Activated CD8-positive, alpha-beta memory T cell treated with anti-CD3 and anti-CD28 coated beads for 24 hours (primary cell): ENCODE data around the gene KCTD10.

Experiments
- DNase-seq: peaks from one replicate; pipeline ENCODE4 v3.0.0-alpha.2; 2020

The KCTD10 gene

DNA sequence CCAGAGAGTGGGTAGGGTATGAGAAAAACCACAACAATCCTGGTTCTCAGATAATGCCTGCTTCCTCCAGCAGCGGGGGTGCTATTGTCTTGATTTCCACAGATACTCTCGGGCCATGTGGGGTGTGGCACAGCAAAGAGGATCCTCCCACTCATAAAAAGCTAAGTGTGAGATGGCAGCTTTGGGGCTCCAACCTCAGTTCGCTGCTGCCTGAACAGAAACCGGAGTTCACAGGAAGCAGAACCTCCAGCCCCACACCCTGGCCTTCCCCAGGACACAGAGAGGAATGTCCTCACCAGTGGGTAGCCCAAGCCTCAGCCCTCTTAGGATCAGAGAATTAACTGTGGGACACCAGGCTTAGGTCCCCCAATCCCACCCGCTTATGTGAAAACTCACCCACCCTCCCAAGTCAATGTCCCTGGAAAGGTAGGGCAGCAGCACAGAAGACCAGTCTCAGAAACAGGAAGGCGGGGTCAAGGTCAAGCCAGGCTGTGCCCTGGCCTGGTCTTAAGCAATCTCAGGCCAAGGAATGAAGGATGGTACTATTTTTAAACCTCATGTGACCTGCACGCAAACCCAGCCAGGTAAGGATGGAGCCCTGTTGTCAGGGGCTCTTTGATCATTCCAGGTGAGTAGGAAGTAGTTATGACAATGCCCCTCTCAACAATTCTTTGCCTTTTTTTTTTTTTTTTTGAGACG, 9.0 kb downstream of the KCTD10 start:
- no peak for DNase-seq

DNA sequence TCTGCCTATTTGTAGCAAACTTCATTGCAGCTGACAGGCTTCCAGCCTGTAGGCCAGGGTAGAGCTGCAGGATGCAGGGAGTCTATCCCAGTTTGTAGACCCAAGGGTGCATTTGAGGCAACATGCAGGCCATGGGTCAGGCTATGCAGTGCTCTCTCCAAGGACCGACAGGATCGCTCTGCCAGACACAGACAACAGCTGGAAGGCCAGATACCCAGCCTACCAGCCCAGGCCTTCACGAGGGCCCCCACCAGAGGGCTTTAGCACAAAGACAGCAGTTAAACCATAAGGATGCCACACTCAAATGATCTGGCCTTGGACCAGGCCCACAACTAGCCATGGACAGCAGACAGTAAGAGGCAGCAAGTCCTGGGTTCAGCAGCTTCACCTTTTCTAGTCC, 10.3 kb downstream of the KCTD10 start:
- no peak for DNase-seq

DNA sequence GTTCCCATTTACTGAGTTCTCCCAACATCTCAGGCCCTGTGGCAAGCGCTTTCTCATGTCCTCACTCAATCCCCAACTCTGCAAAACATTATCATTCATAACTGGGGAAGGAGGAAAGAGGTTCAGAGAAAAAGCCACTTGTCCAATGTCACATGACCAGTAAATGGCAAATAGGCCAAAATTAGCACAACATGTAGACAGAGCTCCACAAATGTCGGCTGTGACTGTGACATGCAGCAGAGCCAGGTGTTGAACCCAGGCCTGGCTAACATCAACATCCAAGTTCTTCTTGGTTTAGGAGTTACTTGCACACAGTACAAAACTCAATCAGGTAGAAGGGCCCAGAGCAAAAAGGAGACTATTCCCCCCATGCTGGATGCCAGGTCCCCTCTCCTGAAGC, 10.8 kb downstream of the KCTD10 start:
- DNase-seq: no peak

DNA sequence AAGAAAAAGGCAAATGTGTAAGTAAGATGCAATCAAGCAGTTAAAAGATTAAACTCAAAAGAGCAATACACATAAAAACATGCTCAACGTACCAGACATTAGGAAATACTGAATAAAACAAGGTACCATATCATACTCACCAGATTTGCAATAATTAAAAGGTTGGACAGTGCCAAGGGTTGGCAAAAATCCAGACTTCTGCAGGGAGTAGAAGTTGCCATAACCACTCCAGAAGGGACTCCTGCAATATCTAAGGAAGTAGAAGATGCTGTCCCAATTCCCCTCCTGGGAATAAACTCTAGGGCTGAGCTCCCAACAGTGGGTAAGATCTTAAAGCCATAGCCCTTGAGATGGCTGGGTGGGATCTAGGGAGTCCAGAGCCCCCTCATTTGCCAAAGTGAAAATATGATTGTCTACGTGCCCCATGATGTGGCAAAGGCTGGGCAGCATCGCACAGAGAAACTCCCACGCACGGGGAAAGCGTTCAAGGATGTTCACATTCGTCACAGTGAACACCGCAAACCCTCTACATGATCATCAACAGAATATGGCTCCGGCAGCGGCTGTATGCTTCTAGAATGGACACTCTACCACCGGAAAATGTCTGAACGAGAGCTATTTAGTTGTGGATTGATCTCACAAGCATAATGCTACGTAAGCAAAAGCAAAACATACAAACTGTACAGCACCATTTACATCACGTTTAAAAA, 12.3 kb downstream of the KCTD10 start:
- DNase-seq: no peak

DNA sequence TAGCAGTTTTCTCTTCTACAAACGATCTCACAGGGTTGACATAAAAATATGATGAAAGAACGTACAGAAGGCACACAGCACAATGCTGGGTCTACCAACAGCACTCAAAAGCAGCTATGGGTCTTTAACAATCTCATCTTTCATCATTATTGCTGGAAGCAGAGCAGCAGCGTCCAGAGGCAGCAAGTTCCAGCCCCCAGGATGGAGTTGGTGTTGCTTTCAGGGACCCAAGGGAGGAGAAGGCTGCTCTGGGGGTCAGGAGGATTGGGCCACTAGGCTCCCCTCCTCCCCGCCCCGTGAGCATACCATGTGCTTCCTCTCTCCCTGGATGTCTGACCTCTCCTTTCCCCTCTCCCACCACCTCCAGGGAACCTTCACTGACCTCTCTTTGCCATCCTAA, 13.3 kb downstream of the KCTD10 start:
- DNase-seq: no peak

DNA sequence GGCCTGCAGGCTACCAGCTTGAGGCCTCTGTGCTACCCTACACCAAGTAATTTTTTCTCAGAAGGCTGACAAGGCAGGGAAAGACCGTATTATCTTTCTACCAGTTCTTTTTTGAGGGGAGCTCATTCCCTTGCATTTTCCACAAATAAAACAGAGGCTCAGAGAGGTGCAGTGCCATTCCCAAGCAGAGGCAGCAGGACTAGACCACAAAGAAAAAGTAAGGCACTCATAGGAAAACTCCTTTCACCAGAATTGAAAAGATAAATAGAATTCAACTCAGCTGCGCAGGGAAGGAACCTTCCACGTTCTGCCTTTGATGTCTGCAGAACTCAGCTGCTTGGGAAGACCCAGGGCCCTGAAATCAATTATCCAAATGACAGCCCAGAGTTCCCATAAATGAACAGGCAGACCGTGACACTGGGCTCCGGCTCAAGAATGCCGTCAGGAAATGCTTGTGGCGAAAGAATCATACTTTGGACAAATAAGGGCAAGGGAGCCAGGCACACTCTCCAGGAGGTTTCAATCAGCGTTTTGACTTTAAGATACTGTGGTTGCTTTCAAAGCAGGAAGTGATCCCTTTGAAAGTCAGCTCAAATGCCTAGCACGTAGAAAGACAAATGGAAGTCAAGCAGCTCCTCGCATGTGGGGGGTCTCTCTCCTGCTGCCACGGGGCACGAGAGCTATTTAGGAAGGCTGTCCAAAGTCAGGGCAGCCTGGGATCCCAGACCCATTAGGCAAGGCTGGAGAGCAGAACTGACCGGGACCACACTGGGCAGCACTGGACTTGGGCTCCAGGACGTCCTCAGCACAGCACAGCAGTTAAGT, 14.0 kb downstream of the KCTD10 start:
- DNase-seq: no peak

DNA sequence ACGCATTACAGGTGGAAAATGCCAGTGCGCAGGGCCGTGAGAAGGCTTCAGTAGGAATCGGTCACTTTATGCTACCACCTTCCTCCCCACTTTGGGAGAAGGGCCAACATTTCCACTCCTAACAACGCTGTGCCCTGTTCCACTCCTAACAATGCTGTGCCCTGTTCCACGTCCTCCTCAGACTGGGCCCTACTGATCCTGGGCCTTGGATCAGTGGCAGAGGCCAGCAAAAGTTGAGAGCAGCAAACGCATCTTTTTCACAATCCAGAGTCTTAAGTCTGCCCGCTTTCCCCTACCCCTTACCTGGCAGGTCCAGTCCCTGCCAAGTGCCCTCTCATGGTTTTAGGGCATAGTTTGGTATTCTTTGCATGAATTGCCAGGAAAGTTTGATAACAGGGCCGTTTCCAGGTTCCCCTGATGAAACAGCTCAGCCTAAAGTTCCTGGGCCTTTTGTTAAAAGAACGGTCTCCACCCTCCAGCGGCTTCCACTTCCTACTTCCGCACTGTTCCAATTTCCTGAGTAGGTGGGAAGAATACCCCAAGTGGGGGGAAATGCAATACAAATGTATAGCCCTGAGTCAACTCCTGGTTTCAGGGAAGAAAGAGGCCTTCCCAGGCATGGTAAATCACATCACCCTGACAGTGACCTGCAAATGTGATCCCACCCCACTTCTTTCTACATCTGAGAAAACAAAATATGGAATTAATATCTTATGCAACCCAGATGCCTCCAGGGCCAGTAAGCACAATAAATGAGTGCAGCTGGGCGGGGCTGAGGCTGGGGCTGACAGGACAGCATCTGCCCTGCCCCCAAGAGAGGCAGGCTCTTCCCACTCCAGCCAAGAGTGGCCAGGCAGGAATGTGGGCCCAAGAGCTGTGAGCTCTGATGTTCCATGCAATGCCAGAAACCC, 15.0 kb downstream of the KCTD10 start:
- no peak for DNase-seq

DNA sequence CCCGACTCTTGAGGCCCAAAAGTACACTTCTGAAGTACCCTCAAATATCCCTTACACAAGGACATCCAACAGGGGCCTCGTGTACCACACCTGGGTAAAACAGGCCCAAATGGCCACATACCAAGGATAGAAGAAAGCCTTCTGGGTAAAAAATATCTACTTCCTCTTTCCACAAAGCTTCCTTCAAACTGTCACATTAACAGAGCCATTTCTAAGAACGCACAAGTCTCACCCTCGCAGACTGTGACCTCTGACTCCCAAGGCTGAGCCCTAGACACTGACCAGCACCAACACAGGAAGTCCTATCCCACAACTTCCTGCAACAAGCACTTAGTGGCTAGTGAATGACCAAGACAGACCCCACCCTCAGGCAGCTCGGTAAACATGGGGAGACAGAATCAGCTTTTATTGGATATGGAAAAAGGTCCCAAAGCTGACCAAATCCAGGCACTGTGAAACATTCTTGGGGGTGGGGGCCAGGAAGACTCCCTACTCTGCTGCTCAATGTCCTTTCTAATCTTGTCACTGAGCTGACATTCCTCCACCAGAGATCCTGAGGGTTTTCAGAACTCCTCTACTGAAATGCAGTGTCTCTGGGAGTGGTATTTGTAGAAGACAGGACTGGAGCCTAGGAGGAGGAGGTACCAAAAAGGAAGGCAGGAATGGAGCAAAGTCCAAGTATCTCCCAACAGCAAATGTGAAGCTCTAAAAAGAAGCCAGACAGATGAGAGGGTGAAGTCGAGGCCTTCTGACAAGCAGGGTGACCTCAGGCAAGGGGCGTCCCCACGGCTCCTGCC, 15.9 kb downstream of the KCTD10 start:
- no peak for DNase-seq

DNA sequence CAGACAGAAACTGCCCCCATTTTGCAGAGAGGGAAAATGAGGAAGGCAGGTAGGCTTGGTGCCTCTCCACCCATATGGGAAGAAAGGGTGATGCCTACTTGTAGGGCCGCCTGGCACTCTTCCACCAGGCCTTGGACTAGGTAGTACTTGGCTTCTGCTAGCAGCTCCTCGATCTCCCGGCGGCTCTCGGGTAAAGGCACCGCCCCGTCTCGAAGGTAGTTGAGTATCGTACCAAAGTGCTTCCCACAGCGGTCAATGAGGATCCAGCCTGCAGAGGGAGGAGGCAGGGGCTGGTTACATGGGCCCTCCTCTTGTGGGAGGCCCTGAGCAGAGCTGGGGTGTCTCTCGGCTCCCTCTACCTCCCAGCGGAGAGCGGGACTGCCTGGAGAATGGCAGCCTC, 16.6 kb downstream of the KCTD10 start:
- DNase-seq: no peak

DNA sequence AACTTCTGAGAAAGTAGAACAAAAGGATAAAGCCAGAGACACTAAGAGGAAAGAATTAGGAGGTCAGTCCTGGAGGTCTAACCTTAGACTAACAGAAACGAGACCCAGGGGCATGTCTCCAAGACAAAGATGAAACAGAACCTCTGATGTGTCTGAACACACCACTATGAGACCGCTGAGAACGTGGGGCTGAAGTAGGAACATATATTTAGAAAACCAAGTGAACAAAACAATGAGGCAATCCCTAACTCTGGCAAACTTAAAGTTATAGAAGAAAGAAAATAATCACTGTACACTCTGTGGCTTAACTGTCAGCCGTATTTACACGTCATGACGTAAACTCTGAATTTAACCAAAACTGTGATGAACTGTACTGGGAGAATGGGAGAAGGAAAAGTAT, 17.9 kb downstream of the KCTD10 start:
- no peak for DNase-seq

DNA sequence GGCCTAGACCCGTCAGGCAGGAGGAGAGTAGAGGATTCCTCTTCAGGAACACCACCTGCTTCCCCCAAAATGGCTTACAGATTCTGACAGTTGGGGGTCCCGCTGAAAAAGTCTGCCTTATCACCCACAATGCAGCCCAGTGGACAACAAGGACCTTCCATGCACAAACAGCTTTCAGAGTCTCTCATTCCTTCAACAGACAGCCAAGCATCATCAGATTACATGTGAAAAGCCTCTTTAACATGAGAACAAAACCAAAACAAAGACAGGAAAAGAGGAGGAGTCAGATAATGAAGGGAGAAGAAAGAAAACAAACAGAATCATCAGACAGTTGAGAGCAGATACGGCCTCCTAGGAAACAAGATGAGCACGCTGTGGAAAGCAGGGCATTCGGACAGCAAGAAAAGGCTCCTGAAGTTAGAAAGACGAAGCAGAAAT, 18.3 kb downstream of the KCTD10 start:
- DNase-seq: no peak

DNA sequence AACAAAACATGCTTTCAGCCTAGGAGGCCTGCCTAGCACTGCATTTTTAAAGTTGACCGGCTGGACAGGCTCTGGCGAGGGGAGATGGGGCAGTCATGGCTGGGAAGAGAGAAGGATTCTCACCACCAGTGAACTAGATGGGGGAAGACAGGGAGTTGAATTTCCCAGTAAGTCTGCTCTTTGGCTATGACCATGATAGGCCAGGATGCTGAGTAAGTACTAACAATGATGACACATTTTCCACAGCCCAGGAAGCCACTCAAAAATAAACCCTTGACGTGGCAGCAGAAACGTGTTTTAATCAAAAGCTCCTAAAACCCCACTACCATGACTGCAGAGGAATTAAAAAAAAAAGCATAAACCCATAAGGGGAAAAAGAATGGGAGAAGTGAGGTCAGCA, 19.0 kb downstream of the KCTD10 start:
- DNase-seq: no peak

DNA sequence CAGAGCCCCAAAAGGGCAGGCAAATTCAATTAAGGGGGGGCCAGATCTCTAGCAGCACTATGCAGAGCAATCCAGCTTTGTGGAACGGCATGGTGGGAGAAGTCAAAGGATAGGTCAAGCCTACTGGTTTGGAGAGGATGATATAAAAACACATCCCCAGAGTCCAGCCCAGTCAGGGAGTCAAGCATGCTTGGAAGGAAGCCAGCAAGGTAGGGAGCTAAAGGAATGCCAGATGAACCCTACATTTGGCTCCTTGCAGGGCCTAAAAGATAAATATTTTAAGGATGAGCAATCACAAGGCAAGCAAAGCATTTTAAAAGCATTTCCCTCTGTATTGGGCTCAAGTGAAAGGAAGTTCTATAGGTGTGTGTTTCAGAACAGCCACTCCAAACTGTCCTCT, 21.4 kb downstream of the KCTD10 start:
- no peak for DNase-seq

DNA sequence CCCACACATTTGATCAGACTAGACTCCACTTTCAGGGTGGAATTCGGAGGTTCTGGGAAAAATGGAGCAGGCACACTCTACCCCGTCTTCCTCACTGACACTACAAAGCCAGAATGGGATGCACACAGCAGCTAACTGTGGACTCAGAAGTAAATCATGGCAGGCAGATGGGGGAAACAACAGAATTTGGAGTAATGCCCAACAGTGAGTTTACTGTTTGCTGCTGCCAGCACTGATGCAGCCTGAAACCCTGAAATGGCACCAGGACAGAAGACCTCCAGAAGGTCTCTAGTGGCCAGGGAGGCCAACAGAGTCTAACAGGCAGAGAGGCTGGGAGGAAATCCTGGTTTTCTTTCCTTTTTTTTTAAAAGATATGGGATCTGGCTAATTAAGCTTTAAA, 24.6 kb downstream of the KCTD10 start:
- no peak for DNase-seq

DNA sequence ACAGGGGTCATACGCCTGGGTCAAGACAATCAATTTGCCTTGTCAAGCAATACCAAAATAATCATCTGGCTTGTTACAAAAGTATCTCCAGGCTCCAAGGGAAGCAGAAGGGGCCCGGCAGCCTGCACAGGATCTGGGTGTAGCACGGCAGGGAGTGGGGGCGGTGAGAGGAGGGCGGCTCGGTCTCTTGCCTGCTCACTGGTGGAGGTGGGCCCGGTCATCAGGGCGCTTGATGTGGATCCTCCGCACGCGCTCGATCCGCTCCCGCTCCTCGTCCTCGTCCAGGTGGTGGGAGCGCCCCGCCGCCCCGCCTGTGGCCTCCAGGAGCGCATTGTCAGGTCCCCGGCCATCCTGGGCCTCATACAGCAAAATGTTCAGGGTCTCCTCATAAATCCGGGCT, 25.7 kb downstream of the KCTD10 start:
- no peak for DNase-seq

DNA sequence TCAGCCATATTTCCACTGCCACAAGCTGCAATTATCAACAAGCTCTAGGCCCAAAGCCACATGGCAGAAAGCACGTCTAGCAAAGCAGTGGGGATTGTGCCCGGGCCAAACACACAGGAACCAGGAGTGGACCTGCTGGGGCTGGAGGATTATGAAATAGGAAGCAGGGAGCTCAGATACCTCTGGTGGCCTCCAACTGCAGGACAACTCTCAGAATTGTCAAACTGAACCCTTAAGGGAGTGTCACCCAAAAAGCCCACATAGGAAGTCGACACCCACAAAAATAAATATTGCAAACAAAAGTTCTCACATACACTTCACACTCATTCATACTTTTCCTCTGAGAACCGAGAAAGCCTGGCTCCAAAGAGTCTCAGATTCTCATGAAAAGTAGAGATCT, 26.1 kb downstream of the KCTD10 start:
- DNase-seq: no peak

DNA sequence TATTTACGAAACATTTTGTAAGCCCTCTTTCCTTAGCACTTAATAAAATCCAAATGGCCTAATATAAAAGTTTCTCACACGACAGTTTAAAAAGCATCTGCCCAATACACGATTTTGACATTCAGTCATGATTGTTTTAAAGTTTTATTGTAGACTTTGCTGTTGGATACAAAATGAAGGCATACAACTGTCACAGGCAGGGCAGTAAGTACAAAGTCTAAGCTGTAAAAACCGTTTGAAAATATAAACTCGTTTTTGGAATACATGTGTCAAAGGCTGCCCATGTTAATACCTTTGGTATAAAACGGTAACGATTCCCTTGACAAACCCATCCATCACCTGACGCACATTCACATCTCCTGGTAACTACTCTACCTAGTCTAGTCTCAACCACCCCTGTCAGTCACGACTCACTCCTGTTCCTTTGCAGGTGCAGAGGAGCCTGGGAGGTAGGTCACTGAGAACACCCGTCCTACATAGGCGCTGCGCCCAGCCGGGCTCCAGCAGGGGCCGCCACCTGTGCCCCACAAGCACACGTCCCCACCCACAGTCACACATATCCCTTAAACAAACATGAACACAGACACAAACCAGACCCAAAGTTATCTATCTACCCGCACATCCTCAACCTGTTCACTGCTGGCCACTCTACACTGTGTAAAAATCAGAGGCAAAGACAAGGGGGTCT, 27.1 kb downstream of the KCTD10 start:
- DNase-seq: no peak

DNA sequence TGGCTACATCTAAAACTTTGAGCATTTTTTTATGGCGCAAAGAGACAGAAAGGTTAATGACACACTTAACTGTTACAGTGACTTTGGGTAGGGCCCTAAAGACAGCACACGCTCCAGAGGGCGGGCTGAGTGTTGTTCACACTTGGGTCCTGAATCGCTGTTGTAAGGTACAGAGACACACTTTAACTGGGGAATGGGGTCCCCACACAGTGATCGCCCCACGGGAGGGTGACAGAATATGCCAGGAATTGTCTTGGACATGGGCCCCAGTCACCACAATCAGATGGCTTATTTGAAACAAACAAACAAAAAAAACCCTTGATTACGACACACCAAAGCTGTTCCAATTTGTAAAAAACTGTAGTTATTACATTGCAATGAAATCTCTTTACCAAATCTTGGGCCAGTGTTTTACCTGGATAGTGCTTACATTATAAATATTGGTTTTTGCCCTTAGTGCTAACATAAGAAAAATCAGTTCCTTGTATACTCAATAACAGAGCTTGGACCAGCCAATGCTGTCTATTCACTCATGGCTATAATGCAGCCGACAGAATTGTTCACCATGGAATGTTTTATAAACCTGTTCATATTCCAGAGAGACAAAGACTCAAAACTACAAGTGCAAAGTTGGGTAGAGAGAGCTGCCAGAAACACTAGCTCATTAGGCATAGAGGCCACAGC, 28.3 kb downstream of the KCTD10 start:
- no peak for DNase-seq

DNA sequence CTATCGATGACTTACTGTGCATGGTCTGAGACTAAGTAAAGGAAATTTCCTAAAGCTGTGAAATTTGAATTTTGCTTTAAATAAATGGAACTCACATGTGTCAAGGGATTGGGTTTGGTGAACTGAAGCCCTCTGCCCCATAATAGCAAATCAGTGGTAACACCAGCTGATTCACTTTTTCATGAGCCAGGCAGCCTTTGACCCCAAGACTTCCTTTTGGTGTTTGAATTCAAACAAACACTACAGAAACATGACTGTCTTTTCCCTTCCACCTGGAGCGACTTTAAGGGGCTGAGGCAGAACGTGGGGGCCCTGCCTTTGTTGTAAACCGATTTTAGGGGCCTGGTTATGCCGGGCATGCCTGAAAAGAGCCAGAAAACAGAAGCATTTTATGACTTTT, 28.8 kb downstream of the KCTD10 start:
- no peak for DNase-seq

DNA sequence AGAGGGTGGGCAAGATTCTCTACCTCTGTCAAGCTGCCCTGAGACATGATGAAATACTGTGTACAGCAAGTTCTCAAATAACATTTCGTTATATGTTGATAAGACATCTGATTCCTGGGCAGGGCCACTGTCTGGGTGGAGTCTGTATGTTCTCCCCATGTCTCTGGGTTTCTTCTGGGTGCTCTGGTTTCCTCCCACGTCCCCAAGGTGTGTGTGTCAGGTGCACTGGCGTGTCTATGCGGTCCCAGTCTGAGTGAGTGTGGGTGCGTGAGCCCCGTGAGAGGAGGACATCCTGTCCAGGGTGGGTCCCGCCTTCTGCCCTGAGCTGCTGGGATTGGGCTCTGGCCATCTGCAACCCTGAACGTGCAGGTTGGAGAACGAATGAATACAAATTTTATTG, 29.6 kb downstream of the KCTD10 start:
- DNase-seq: no peak

DNA sequence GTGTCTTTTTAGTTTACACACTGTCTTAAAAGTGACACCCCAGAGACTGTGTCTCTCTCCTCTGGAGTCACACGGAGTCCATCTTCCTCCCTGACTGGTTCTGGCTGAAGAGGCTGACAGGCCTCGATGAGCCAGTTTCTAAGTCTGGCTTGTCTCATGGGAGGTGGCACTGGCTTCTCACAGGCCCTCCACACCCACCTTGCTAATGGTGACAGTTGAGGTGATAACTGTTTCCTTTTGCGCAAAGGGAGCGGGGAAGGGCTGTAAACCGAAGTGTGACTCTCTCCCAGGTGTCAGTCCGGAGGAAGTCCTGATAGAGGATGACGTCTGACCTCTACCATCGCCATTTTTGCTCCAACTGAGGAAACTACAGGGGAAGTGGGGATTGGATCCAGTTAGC, 30.2 kb downstream of the KCTD10 start:
- no peak for DNase-seq
